Pancreas (tissue), 10 donors: ENCODE results near the gene UTP3. TPM values are rescaled to one million over a fixed set of nuclear protein-coding genes. Genes with fewer than 3 reads are reported as not detected.
"Not testable (repeated sequence)": the region's sequence is repeated elsewhere in the genome, so short reads cannot be mapped to it uniquely, and the experiment has no call there.

ENCODE experiments used
- ATAC-seq, 4 donors: fragments of 200-7000 bp; cut with Tn5 transposase; one replicate each; pipeline versions ENCODE4 v1.8.0 to v1.9.1; 2020; ENCODE audit warnings: mild to moderate bottlenecking in 4 of 4, moderate library complexity in 4 of 4
- DNase-seq, 6 donors: peaks; one replicate each; pipeline ENCODE4 v3.0.0-alpha.2; 2020
- FAIRE-seq: peaks from 2 replicates; lab custom pipeline; 2012; peaks lifted over from hg19 to GRCh38; lab: Jason Lieb, UNC
- H3K27ac ChIP-seq, 4 donors: fragments of 200-600 bp; sonication (generic); 1 replicate in 3 of 4; 2 replicates in 1 of 4; pipeline versions ENCODE4 v1.5.0 to v1.8.0; 2020
- H3K27me3 ChIP-seq, 4 donors: fragments of 200-600 bp; one replicate each; pipeline ENCODE4 v1.8.0; 2021
- H3K36me3 ChIP-seq, 3 donors: fragments of 200-600 bp; sonication (generic) in 1 of 3; one replicate each; pipeline versions ENCODE4 v1.5.0 to v1.8.0; 2020 to 2021
- H3K4me1 ChIP-seq, 3 donors: fragments of 200-600 bp; one replicate each; pipeline ENCODE4 v1.8.0; 2021
- H3K4me3 ChIP-seq, 4 donors: fragments of 200-600 bp; sonication (generic) in 2 of 4; one replicate each; pipeline versions ENCODE4 v1.5.0 to v1.8.0; 2020 to 2021
- H3K9me3 ChIP-seq, 4 donors: fragments of 200-600 bp; one replicate each; pipeline ENCODE4 v1.8.0; 2021
- WGBS, 2 donors: extraction: QIAGEN DNeasy Blood & Tissue Kit; methylation state at CpG; one replicate each; pipeline ENCODE4 v1.1.7; 2013; 5-methylcytosine and 5-hydroxymethylcytosine counted together
- intact Hi-C, 3 donors: fragments of 100-400 bp; cut with DNase I; formaldehyde crosslinking; loops; one replicate each; pipeline versions ENCODE4 v1.11.1 to v1.14.2; 2022
- polyA plus RNA-seq, 2 donors: library from polyadenylated mRNA; stranded (reverse); fragments of 200-250 nt; gene quantifications; one replicate each; pipeline ENCODE4 v1.2.3, GENCODE V29; 2013
- total RNA-seq, 6 donors: library from RNA; stranded (reverse); fragmentation: NEBNext Ultra II Directional in 4 of 6; extraction: Animal tissue kit (Norgen Biotek cat#: 25700) in 4 of 6; gene quantifications; one replicate each; pipeline versions ENCODE4 v1.2.1 to v1.2.4, GENCODE V29; 2021 to 2023
- TF ChIP-seq, protein P1 (sequence below), 4 donors: fragments of 200-600 bp; sonication (generic) in 3 of 4; IDR thresholded peaks; one replicate each; pipeline versions ENCODE4 v1.5.0 to v1.8.0; 2021; ENCODE audit warnings: antibody characterized with exemption in 4 of 4
- donor health status: healthy with polysubstance abuse.
- donor health status: DM: no; HTN: no; CAD: no; lungs with moderate emphysema.
- donor health status: DM: no; HTN: no; CAD: no.
- donor health status: control.
- donor health status: control.
- donor health status: Bipolar disorder and iron deficiency.
- donor health status: DM: yes; HTN: yes; CAD: no.
- donor health status: DM: no; HTN: no; CAD: no.
- donor health status: DM: no; HTN: no; CAD: no.
- donor health status: DM: yes; HTN: yes; CAD: no.

The UTP3 gene
- total and polyA plus RNA-seq, 8 donors, result 6.5 to 15.4 (median 10.5) TPM

DNA sequence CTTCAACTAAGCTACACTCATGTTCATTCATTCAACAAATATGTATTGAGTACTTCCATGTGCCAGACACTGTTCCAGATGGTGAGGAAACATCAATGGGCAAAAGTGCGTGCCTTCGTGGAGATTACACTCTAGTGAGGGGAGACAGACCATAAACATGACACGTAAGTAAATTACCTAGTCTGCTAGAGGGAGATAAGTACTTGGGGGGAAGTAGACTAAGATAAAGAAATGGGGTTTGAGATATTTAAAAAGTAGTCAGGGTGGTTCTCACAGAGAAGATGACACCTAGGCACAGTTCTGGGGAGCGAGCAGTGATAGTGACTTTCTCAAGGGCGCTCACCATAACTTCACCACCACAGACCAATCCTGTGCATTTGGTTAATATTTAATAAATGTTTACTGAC, 33.7 kb upstream of the UTP3 start:
- Histone ChIP-seq H3K27me3 (no peaks in the 10 kb centered on the region), H3K9me3 (no peaks in the 10 kb centered on the region), H3K36me3 (no peaks in the 10 kb centered on the region), H3K27ac (no peak overlapping the region), H3K4me1 (no peaks in the 10 kb centered on the region), H3K4me3 (no peak overlapping the region)
- DNase-seq (no peak), ATAC-seq (peak in 1 of 4 donors; percentile 14), FAIRE-seq (no peak)
- 28 to 37% methylated on average over 5 of the region's 5 CpGs for WGBS, 2 donors
- TF ChIP-seq, protein P1, sequence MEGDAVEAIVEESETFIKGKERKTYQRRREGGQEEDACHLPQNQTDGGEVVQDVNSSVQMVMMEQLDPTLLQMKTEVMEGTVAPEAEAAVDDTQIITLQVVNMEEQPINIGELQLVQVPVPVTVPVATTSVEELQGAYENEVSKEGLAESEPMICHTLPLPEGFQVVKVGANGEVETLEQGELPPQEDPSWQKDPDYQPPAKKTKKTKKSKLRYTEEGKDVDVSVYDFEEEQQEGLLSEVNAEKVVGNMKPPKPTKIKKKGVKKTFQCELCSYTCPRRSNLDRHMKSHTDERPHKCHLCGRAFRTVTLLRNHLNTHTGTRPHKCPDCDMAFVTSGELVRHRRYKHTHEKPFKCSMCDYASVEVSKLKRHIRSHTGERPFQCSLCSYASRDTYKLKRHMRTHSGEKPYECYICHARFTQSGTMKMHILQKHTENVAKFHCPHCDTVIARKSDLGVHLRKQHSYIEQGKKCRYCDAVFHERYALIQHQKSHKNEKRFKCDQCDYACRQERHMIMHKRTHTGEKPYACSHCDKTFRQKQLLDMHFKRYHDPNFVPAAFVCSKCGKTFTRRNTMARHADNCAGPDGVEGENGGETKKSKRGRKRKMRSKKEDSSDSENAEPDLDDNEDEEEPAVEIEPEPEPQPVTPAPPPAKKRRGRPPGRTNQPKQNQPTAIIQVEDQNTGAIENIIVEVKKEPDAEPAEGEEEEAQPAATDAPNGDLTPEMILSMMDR (IDR thresholded peaks at IDR 0.05), result no peak
- intact Hi-C loops, result no loop called here

DNA sequence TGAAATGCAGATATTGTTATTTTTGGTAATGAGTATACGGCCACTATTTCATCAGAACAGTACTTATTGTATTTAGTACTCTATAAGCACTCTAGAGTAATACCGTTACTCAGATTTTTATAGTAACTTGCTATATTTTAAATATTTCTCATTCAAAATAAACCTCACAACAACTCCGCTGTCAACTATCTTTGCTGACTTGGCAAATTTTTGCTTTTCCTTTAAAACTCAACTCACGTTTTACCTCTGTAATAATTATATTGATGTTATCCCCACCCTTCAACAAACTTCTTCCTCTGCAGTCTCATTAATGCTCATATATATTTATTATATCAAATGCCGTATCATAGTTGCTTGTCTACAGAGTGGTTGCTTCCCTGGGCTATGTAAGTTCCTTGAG, 31.0 kb upstream of the UTP3 start:
- no peak for ATAC-seq
- no peaks in the 10 kb centered on the region for H3K4me1 ChIP-seq
- H3K27ac ChIP-seq, result no peak overlapping the region
- H3K27me3 ChIP-seq, result no peaks in the 10 kb centered on the region
- FAIRE-seq, result no peak
- intact Hi-C loops, result no loop called here
- H3K4me3 ChIP-seq, result no peak overlapping the region
- no peak for DNase-seq
- 85% methylated on average over 5 of the region's 5 CpGs for WGBS, 2 donors
- TF ChIP-seq, protein P1 (IDR thresholded peaks at IDR 0.05), result no peak
- H3K36me3 ChIP-seq, result no peaks in the 10 kb centered on the region
- no peaks in the 10 kb centered on the region for H3K9me3 ChIP-seq

GRCh38 chr4:70658418-70658817, 29.9 kb upstream of the UTP3 start:
- 63 to 64% methylated on average over 3 of the region's 3 CpGs for WGBS, 2 donors
- TF ChIP-seq, protein P1 (IDR thresholded peaks at IDR 0.05), result no peak
- H3K4me1 ChIP-seq, result no peaks in the 10 kb centered on the region
- no peaks in the 10 kb centered on the region for H3K36me3 ChIP-seq
- H3K27me3 ChIP-seq, result no peaks in the 10 kb centered on the region
- FAIRE-seq (no peak), DNase-seq (no peak), ATAC-seq (no peak)
- no peak overlapping the region for H3K4me3 ChIP-seq
- H3K9me3 ChIP-seq, result no peaks in the 10 kb centered on the region
- intact Hi-C loops, result no loop called here
- H3K27ac ChIP-seq, result no peak overlapping the region

DNA sequence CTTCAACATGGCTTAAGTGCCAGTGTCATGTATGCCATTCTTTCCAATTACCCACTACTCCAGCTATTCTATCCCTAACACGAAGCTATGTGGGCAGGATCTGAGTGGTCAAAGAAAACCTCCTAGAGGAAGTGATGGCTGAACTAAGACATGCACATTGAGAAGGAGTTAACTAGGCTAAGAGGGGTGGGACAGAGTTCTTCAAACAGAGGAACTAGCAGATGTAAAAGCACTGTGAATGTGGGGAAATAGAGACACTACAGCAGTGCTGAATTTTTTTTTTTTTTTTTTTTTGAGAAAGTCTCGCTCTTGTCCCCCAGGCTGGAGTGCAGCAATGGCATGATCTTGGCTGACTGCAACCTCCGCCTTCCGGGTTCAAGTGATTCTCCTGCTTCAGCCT, 28.2 kb upstream of the UTP3 start:
- WGBS, 2 donors, result 77 to 89% methylated on average over 3 to 4 of the region's 4 CpGs
- H3K9me3 ChIP-seq, result no peaks in the 10 kb centered on the region
- ATAC-seq (no peak), DNase-seq (no peak), FAIRE-seq (no peak)
- no peak overlapping the region for H3K4me3 ChIP-seq
- no peaks in the 10 kb centered on the region for H3K27me3 ChIP-seq
- intact Hi-C loops, result no loop called here
- H3K36me3 ChIP-seq, result no peaks in the 10 kb centered on the region
- no peaks in the 10 kb centered on the region for H3K4me1 ChIP-seq
- no peak overlapping the region for H3K27ac ChIP-seq
- TF ChIP-seq, protein P1 (IDR thresholded peaks at IDR 0.05), result no peak

DNA sequence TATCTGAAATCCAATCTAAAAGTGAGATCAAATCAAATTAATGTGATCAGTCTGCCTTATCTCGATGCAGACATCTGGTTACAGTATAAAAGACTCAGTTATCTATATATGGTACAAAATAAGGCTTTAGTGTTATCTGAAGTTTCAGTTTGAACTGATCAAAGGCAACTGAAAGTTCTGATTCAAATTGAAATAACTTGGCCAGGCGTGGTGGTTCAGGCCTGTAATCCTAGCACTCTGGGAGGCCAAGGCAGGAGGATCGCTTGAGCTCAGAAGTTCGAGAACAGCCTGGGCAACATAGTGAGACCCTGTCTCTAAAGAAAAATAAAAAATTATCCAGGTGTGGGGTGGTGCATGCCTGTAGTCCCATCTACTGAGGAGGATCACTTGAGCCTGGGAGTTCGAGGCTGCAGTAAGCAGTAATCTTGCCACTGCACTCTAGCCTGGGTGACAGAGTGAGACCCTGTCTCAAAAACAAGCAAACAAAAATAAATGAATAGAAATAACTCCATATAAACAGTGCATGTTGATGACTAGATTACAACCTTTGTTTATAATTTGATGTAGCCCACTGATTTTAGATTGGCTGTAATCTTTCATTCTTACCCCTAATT, 26.9 kb upstream of the UTP3 start:
- H3K9me3 ChIP-seq, H3K4me1 ChIP-seq, DNase-seq, H3K36me3 ChIP-seq, FAIRE-seq, H3K27me3 ChIP-seq, H3K4me3 ChIP-seq, H3K27ac ChIP-seq, ATAC-seq, intact Hi-C loops: not testable (repeated sequence)
- 74 to 83% methylated on average over 5 of the region's 5 CpGs for WGBS, 2 donors
